Memory B cell (primary cell): Measurements from ENCODE around the gene TMEM235.

Source experiments
- ATAC-seq: fragments of 150-1000 bp; cut with Tn5 transposase; 2 replicates; pipeline ENCODE4 v1.10.0; 2021; ENCODE audit warnings: low read depth, mild to moderate bottlenecking, moderate library complexity
- DNase-seq, 2 donors: peaks; one replicate each; pipeline ENCODE4 v3.0.0; 2022; ENCODE audit warnings: low spot score in 2 of 2
- H3K27ac Mint-ChIP-seq: one replicate; pipeline ENCODE4 v1.8.0; 2022; ENCODE audit warnings: mild to moderate bottlenecking, moderate library complexity, mixed read lengths
- H3K27me3 Mint-ChIP-seq: one replicate; pipeline ENCODE4 v1.8.0; 2022; ENCODE audit warnings: mixed read lengths
- H3K36me3 Mint-ChIP-seq: one replicate; pipeline ENCODE4 v1.8.0; 2022; ENCODE audit warnings: mild to moderate bottlenecking, mixed read lengths
- H3K4me1 Mint-ChIP-seq: one replicate; pipeline ENCODE4 v1.8.0; 2022; ENCODE audit warnings: mixed read lengths
- H3K4me3 Mint-ChIP-seq: one replicate; pipeline ENCODE4 v1.8.0; 2022; ENCODE audit warnings: mild to moderate bottlenecking, moderate library complexity, mixed read lengths
- H3K9me3 Mint-ChIP-seq: one replicate; pipeline ENCODE4 v1.8.0; 2022; ENCODE audit warnings: mixed read lengths

Gene TMEM235

GRCh38 chr17:78238823-78239488 is 7.5 kb downstream of the TMEM235 start:
- Mint-ChIP-seq H3K4me3 (no peak overlapping the region), H3K9me3 (no peaks in the 10 kb centered on the region), H3K27ac (no peak overlapping the region), H3K27me3 (peaks cover 2% of the 10 kb centered on the region), H3K4me1 (peaks cover 26% of the 10 kb centered on the region), H3K36me3 (no peaks in the 10 kb centered on the region)
- no peak for ATAC-seq
- DNase-seq = no peak

GRCh38 chr17:78239489-78239931 is 8.1 kb downstream of the TMEM235 start:
- Mint-ChIP-seq H3K27me3 (peaks cover 2% of the 10 kb centered on the region), H3K4me3 (no peak overlapping the region), H3K4me1 (peaks cover 28% of the 10 kb centered on the region), H3K9me3 (no peaks in the 10 kb centered on the region), H3K27ac (no peak overlapping the region), H3K36me3 (no peaks in the 10 kb centered on the region)
- ATAC-seq (peak; percentile 79), DNase-seq (peak; percentile 41 to 48)

- ATAC-seq (no peak), DNase-seq (no peak)
- H3K27ac Mint-ChIP-seq = no peak overlapping the region
- H3K36me3 Mint-ChIP-seq = no peaks in the 10 kb centered on the region
- H3K4me3 Mint-ChIP-seq = no peak overlapping the region
- H3K4me1 Mint-ChIP-seq = peaks cover 28% of the 10 kb centered on the region
- H3K27me3 Mint-ChIP-seq = no peaks in the 10 kb centered on the region
- H3K9me3 Mint-ChIP-seq = no peaks in the 10 kb centered on the region
These were observed 8.7 kb downstream of the TMEM235 start for GRCh38 chr17:78240012-78240655.

- Mint-ChIP-seq H3K27me3 (no peaks in the 10 kb centered on the region), H3K36me3 (no peaks in the 10 kb centered on the region), H3K4me3 (no peak overlapping the region), H3K27ac (no peak overlapping the region), H3K4me1 (peaks cover 28% of the 10 kb centered on the region), H3K9me3 (peaks cover 2% of the 10 kb centered on the region)
- DNase-seq = no peak
- ATAC-seq = no peak
These were observed 9.4 kb downstream of the TMEM235 start for GRCh38 chr17:78240839-78241238.

GRCh38 chr17:78241277-78242023 is 10.0 kb downstream of the TMEM235 start:
- Mint-ChIP-seq H3K27me3 (no peaks in the 10 kb centered on the region), H3K9me3 (peaks cover 2% of the 10 kb centered on the region), H3K4me3 (no peak overlapping the region), H3K27ac (peak overlapping the region; percentile 45), H3K36me3 (no peaks in the 10 kb centered on the region), H3K4me1 (peaks cover 28% of the 10 kb centered on the region)
- ATAC-seq = no peak
- DNase-seq = no peak

GRCh38 chr17:78242024-78242742 is 10.8 kb downstream of the TMEM235 start:
- H3K9me3 Mint-ChIP-seq = peaks cover 2% of the 10 kb centered on the region
- no peak overlapping the region for H3K4me3 Mint-ChIP-seq
- no peaks in the 10 kb centered on the region for H3K27me3 Mint-ChIP-seq
- no peaks in the 10 kb centered on the region for H3K36me3 Mint-ChIP-seq
- H3K27ac Mint-ChIP-seq = peak overlapping the region; percentile 45
- peaks cover 28% of the 10 kb centered on the region for H3K4me1 Mint-ChIP-seq
- ATAC-seq = peak; percentile 80
- no peak for DNase-seq

- no peak for ATAC-seq
- DNase-seq = no peak
- Mint-ChIP-seq H3K36me3 (no peaks in the 10 kb centered on the region), H3K4me3 (no peak overlapping the region), H3K4me1 (peaks cover 25% of the 10 kb centered on the region), H3K9me3 (peaks cover 2% of the 10 kb centered on the region), H3K27ac (no peak overlapping the region), H3K27me3 (peaks cover 1% of the 10 kb centered on the region)
These were observed 15.9 kb downstream of the TMEM235 start for GRCh38 chr17:78247304-78247703.

GRCh38 chr17:78248051-78248914 is 16.9 kb downstream of the TMEM235 start:
- Mint-ChIP-seq H3K4me1 (peaks cover 27% of the 10 kb centered on the region), H3K27me3 (peaks cover 1% of the 10 kb centered on the region), H3K36me3 (no peaks in the 10 kb centered on the region), H3K27ac (no peak overlapping the region), H3K4me3 (no peak overlapping the region), H3K9me3 (peaks cover 2% of the 10 kb centered on the region)
- DNase-seq = no peak
- ATAC-seq = no peak

GRCh38 chr17:78249074-78249817 is 17.8 kb downstream of the TMEM235 start:
- Mint-ChIP-seq H3K27ac (no peak overlapping the region), H3K4me3 (no peak overlapping the region), H3K27me3 (peaks cover 1% of the 10 kb centered on the region), H3K9me3 (peaks cover 2% of the 10 kb centered on the region), H3K36me3 (no peaks in the 10 kb centered on the region), H3K4me1 (peaks cover 27% of the 10 kb centered on the region)
- ATAC-seq (no peak), DNase-seq (no peak)

GRCh38 chr17:78249818-78250806 is 18.7 kb downstream of the TMEM235 start:
- Mint-ChIP-seq H3K27ac (no peak overlapping the region), H3K4me1 (peaks cover 28% of the 10 kb centered on the region), H3K9me3 (peaks cover 2% of the 10 kb centered on the region), H3K27me3 (peaks cover 1% of the 10 kb centered on the region), H3K4me3 (no peak overlapping the region), H3K36me3 (no peaks in the 10 kb centered on the region)
- DNase-seq (no peak), ATAC-seq (no peak)

- Mint-ChIP-seq H3K9me3 (no peaks in the 10 kb centered on the region), H3K4me1 (peaks cover 28% of the 10 kb centered on the region), H3K27ac (no peak overlapping the region), H3K27me3 (peaks cover 1% of the 10 kb centered on the region), H3K4me3 (no peak overlapping the region), H3K36me3 (no peaks in the 10 kb centered on the region)
- peak; percentile 57 for ATAC-seq
- DNase-seq = peak; percentile 80 to 90
These were observed 19.7 kb downstream of the TMEM235 start for GRCh38 chr17:78250891-78251772.
